ENCODE measurements around the gene PHTF1.

PHTF1 gene

GRCh38 chr1:113681596-113682337 is 77.5 kb downstream of the PHTF1 start:
- H3K27me3 ChIP-seq (ENCODE audit: insufficient read depth, poor library complexity, severe bottlenecking): no peaks in the 10 kb centered on the region
- DNase-seq (ENCODE audit: low spot score) (no peak), ATAC-seq (ENCODE audit: low read depth) (no peak)
- no peaks in the 10 kb centered on the region for H3K9me3 ChIP-seq (ENCODE audit: severe bottlenecking)
- no peak for TF ChIP-seq CTCF (IDR thresholded peaks at IDR 0.05; ENCODE audit: poor library complexity, severe bottlenecking)
- peaks cover 7% of the 10 kb centered on the region for H3K4me1 ChIP-seq (ENCODE audit: insufficient read depth, poor library complexity, severe bottlenecking)
- H3K36me3 ChIP-seq (ENCODE audit: low read depth): peaks cover 8% of the 10 kb centered on the region
- no peak overlapping the region for H3K4me3 ChIP-seq (ENCODE audit: severe bottlenecking)
- no peak overlapping the region for H3K27ac ChIP-seq (ENCODE audit: poor library complexity, severe bottlenecking)

- H3K27me3 ChIP-seq (ENCODE audit: insufficient read depth, poor library complexity, severe bottlenecking): no peaks in the 10 kb centered on the region
- DNase-seq (ENCODE audit: low spot score) (no peak), ATAC-seq (ENCODE audit: low read depth) (no peak)
- H3K9me3 ChIP-seq (ENCODE audit: severe bottlenecking): no peaks in the 10 kb centered on the region
- peak; percentile 50 for TF ChIP-seq CTCF (IDR thresholded peaks at IDR 0.05; ENCODE audit: poor library complexity, severe bottlenecking)
- H3K27ac ChIP-seq (ENCODE audit: poor library complexity, severe bottlenecking): no peak overlapping the region
- H3K36me3 ChIP-seq (ENCODE audit: low read depth): peaks cover 4% of the 10 kb centered on the region
- no peak overlapping the region for H3K4me3 ChIP-seq (ENCODE audit: severe bottlenecking)
- H3K4me1 ChIP-seq (ENCODE audit: insufficient read depth, poor library complexity, severe bottlenecking): peaks cover 7% of the 10 kb centered on the region
Observed at GRCh38 chr1:113678159-113678469, 81.2 kb downstream of the PHTF1 start.

GRCh38 chr1:113677250-113678158 is 81.8 kb downstream of the PHTF1 start:
- H3K4me3 ChIP-seq (ENCODE audit: severe bottlenecking): no peak overlapping the region
- H3K27me3 ChIP-seq (ENCODE audit: insufficient read depth, poor library complexity, severe bottlenecking): no peaks in the 10 kb centered on the region
- no peaks in the 10 kb centered on the region for H3K9me3 ChIP-seq (ENCODE audit: severe bottlenecking)
- TF ChIP-seq CTCF (IDR thresholded peaks at IDR 0.05; ENCODE audit: poor library complexity, severe bottlenecking): peak; percentile 82
- no peak overlapping the region for H3K27ac ChIP-seq (ENCODE audit: poor library complexity, severe bottlenecking)
- ATAC-seq (ENCODE audit: low read depth): 0 out of 3 replicates have a peak, but pooled peaks have one; percentile 45
- H3K4me1 ChIP-seq (ENCODE audit: insufficient read depth, poor library complexity, severe bottlenecking): peaks cover 7% of the 10 kb centered on the region
- no peak for DNase-seq (ENCODE audit: low spot score)
- H3K36me3 ChIP-seq (ENCODE audit: low read depth): peaks cover 5% of the 10 kb centered on the region

GRCh38 chr1:113676524-113676923 is 82.8 kb downstream of the PHTF1 start:
- Histone ChIP-seq H3K27me3 (ENCODE audit: insufficient read depth, poor library complexity, severe bottlenecking) (no peaks in the 10 kb centered on the region), H3K27ac (ENCODE audit: poor library complexity, severe bottlenecking) (no peak overlapping the region), H3K9me3 (ENCODE audit: severe bottlenecking) (no peaks in the 10 kb centered on the region), H3K36me3 (ENCODE audit: low read depth) (peaks cover 3% of the 10 kb centered on the region; the same call in 1 of the 2 replicates), H3K4me3 (ENCODE audit: severe bottlenecking) (no peak overlapping the region), H3K4me1 (ENCODE audit: insufficient read depth, poor library complexity, severe bottlenecking) (peaks cover 7% of the 10 kb centered on the region)
- no peak for DNase-seq (ENCODE audit: low spot score)
- no peak for TF ChIP-seq CTCF (IDR thresholded peaks at IDR 0.05; ENCODE audit: poor library complexity, severe bottlenecking)
- ATAC-seq (ENCODE audit: low read depth): no peak
